GM19468 (cell line): Measurements from ENCODE around the gene S100A3.

Experiments
- ATAC-seq: cut with Tn5 transposase; IDR thresholded peaks from one replicate; pipeline ENCODE4 v1.9.1; 2021; ENCODE audit warnings: mild to moderate bottlenecking, moderate library complexity, moderate number of reproducible peaks; ENCODE audit not compliant: unreplicated experiment; ENCODE audit errors: extremely low read depth

S100A3 gene

DNA sequence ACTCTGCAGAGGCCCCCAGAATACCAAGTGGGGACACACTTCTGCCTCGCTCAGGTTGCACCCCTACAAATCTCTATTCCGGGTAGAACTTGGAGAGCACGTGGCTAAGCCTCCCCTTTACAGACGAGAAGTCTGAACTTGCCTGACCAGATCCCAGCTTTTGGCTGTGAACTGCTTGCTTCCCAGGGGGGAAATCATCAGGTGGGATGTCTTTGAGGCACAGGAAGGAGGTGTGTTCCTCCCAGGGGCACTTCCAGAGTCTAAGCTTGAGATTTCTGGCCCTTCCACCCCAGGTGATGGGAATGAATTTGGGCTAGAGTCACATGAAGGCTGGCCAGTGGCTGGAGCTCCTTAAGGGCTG, 1.3 kb upstream of the S100A3 start:
- ATAC-seq = no peak

DNA sequence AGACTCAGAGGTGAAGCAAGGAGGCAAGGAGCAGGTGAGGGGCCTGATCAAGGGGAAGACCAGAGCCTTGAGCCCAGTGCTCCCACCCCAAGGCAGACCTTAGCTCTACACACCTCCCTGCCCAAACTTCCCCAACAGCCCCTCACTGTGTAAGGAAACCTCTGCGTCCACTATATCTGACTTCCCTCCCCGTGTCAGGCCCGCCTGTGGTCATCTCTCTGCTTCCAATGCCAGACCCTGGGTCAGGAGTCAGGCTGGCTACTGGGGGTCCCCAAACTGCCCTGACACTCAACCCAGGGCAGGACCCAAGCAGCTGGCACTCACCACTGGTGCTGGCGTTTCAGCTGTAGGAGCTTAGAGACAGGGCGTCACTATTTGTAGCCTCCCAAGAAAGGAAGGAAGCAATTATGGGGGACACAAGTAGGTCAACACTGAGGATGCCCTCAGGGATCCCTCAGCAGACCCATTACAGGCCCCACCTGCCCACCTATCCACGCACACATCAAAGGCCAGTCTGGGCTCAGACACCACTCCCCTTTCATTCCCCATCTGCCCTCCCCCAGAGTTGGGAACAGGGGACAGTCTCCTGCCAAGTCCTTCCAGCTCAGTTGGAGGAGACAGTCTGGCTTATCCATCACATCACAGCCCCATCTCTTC, 811 bp upstream of the S100A3 start:
- ATAC-seq = no peak

DNA sequence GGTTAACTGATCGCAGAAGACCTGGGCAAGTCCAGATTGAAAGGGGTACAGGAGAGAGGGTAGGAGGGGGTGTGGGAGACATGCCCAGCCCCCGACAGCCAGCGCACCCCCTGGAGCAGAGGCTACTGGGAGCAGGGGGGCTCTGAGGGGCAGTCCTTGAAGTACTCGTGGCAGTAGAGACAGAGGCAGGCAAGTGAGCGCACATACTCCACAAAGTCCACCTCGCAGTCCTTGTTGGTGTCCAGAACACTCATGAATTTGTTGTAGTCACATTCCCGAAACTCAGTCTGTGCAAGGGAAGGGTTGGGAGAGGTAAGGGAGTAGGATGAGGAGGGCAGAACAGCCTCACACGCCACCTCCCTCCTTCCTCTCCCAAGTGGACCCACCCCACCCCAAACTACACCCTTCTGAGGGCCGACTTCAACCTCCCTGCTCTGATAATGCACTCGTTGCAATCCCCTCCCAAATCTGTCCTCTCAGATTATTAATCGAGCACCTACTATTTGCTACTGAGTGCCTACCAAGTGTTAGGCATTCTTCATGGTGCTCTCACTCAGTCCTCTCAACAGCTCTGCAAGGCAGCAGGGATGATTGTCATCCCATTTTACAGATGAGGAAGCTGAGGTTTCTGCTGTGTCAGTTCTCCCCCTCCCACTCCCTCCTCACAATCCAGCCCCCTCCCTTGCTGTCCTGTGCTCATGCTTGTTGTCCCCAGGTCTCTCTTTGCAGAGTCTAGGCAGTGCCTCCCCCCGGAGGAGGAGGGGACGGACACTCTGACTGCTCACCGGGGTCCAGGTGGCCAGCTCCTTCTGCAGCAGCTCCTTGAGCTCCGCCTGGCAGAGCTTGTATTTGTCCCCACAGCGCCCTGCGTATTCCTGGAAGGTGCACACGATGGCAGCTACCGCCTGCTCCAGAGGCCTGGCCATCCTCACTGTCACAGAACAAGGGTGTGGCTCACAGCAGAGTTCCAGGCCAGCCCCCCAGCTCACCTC, 1.2 kb downstream of the S100A3 start:
- no peak for ATAC-seq

DNA sequence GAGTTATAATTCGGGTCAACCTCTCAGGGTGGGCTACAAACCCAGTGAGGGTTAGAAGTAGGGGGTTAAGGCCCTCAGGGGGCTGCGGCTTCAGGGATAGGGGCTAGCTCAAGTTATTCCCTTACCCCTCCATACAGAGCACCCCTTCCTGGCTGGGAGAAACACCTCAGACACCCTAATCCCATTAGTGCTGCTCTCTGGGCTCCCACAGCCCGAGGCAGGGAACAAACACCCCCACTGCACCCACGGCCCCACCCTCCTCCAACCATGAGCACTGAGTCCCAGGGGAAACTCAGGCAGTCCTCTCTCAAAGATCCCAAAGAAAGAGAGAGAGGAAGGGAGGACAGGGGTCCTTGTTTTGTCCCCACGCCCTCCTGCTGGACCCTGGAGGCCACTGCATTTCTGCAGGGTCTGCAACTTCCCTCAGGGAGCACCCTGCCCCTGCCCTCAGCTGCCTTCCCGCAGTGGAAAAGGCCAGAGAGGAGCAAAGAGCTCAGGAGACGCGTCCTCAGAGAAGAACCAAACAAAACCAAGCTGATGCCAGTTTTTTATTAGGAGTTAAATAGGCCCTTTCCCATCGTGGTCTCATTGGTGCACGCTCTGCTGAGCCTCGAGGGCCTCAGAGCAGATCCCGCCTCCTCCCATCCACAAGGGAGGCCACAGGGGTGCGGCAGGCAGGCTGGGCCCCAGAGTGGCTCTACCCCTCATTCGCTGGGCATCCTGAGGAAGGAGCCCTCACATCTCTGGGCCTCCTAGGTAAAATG, 2.1 kb downstream of the S100A3 start:
- no peak for ATAC-seq

DNA sequence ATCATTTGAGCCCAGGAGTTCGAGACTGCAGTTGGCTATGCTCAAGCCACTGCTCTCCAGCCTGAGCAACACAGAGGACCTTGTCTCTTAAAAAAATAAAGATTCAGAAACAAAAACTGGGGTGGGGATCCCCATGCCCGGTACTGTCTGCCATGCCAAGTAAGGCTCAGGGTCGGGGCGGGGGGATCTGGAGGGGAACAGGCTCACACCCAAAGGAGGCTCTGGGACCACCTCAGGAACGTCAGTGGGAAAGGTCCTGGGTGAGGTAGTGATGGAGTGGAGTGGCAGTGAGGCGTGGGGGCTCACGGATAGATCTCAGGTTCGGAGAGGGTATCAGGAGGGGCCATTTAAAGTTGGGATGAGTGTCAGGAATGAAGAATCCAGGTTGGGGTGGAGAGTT, 2.7 kb downstream of the S100A3 start:
- ATAC-seq = no peak

DNA sequence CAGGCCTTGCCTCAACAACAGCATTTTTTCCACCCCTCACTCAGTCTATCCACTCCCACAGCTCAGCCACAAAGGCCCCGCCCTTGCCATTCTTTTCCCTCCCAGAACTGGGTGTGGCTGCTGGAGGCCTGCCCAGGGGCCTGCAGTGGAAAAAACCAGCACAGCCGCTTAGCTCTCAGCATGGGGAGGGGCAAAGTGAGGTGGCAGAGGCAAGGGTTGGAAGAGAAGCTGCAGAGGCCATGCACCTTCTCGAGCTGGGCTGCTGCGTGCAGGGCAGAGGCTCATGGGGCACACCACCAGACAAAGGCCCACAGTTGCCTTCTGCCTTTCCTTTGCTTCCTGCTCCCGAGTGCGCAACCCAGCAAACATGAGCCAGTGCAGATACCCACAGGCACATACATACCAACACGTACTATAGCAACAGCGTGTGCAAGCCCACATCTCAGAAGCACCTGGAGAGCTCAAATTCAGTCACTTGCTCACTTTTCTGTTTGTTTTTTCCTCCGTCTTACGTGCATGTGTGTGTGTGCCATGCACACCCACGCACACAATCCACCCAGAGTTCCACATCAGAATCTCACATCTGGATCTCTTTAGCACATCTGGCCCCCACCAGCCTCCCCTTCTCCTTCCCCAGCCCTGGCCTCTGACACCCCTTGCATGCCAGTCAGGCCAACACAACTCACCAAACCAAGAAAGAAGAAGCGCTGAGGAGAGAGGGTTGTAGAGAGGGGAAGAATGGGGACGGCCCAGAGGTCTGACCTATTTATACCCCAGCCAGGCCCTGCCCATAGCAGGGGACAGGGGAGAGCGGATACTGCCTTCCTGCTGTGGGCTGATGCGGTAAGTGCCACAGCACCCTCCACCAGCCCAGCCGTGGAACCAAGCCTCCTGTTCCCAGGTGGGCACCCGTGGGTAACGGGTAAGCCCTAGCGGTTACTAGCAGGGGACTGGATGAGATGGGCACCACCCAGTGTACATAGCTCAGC, 3.7 kb downstream of the S100A3 start, which contains the start of gene S100A4:
TSS of gene S100A4 (minus strand) at position 740 of the 989 bp plus-strand sequence. CDS start 1,012 bp downstream, outside the sequence.
- ATAC-seq = no peak

DNA sequence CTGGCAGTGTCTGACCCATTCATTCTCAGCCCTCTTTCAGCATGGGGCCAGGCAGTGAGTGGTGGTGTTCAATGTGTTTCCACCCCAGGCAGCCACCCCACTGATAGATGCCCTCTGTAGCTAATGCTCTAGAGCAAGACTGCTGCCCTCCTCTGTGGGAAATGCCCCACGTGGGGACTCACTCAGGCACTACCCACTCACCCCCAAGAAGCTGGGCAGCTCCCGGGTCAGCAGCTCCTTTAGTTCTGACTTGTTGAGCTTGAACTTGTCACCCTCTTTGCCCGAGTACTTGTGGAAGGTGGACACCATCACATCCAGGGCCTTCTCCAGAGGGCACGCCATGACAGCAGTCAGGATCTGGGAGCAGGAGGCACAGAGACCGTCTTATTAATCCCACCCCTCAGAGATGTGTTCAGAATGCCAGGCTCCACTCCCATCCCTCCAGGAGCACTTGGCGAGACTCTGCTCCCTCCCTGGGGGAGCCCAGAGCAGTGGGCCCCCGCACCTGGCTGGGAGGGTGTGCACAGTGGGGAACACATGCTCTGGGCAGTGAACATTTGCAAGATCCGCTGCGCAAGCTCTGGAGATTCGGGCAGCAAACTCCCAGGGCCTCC, 4.5 kb downstream of the S100A3 start:
- ATAC-seq = no peak

DNA sequence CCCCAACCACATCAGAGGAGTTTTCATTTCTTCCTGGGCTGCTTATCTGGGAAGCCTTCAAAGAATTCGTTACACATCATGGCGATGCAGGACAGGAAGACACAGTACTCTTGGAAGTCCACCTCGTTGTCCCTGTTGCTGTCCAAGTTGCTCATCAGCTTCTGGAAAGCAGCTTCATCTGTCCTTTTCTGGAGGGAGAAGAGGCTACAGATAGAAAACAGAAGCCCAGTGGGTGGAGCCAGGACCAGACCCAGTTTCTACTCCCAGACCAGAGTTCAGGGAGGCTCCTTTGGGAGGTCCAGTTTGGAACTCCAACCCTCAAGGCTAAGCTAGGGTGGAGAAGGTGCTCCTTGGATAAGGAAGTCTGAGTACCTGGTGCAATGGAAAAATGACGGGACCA, 5.3 kb downstream of the S100A3 start:
- no peak for ATAC-seq

DNA sequence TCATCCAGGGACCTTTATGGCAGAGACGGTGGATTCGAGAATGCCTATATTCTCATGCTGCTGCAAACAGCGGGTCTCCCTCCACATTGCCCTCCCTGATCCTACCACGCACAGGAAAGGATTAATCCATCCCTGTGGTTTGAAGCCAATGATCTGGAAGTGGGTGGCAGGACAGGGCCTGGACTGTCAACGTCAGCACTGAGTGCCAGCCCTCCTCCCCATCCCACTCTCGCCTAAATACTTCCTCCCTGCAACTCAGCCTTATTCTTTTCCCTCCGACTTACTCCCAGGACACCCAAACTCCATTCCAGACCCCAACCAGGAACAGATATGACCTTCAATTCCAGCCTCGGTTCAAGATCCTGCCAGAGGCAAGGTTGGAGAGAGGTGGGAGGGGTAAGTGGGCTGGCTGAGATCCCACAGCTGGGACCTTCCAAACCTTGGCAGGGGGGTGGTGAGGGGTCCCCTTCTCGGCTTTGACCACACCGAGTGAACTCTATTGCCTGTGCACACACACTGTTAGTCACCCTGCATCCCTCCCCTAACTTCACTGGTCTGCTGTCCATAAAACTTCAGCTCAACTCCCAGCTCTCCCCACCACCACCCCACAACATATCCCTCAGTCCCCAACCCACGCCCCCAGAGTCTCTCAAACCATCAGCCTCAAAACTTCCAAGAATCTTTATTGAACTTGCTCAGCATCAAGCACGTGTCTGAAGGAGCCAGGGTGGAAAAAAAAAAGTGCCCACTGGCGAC, 5.9 kb downstream of the S100A3 start:
- no peak for ATAC-seq

DNA sequence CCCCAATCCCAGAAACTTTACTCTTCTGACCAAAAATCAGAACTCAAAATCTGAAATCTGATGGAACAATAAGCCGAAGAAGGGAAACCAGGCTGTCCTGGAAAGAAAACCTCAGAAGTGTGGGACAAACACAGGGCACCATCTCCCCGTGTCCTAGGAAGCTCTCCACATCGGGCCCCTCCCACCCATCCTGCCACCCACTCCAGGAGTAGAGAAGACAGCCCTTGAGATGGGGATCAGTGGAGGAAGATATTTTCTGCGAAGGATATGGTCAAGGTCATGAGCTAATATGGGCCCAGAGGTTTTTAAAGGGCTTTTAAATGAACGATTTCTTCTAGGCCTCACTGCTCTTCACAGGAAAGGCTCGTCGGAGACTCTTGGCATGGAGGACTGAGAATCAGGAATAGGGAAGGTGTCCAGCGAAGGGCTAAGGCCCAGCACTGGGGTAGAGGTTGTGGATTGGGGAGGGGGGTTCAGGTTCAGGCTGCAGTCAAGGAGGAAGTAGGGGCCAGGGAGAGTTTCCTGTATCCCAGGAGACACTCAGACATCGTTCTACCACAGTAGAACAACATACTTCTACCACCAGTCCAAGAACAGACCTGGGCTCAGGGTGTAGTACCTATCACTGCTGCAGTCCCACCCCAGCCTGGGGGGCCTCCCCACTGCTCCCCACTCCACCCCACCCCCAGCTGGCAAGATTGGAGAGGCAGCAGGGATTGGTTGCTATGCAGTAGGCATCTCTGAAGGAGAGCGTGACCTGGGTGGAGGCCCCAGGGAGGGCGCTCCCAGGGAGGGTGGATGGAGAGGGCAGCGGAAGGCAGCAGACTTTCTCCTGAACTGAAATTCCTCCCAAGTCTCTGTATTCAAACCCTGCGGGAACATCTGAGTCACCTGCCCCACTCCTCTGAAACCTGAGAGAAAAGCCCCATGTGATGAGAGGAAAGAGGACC, 7.1 kb downstream of the S100A3 start:
- no peak for ATAC-seq

DNA sequence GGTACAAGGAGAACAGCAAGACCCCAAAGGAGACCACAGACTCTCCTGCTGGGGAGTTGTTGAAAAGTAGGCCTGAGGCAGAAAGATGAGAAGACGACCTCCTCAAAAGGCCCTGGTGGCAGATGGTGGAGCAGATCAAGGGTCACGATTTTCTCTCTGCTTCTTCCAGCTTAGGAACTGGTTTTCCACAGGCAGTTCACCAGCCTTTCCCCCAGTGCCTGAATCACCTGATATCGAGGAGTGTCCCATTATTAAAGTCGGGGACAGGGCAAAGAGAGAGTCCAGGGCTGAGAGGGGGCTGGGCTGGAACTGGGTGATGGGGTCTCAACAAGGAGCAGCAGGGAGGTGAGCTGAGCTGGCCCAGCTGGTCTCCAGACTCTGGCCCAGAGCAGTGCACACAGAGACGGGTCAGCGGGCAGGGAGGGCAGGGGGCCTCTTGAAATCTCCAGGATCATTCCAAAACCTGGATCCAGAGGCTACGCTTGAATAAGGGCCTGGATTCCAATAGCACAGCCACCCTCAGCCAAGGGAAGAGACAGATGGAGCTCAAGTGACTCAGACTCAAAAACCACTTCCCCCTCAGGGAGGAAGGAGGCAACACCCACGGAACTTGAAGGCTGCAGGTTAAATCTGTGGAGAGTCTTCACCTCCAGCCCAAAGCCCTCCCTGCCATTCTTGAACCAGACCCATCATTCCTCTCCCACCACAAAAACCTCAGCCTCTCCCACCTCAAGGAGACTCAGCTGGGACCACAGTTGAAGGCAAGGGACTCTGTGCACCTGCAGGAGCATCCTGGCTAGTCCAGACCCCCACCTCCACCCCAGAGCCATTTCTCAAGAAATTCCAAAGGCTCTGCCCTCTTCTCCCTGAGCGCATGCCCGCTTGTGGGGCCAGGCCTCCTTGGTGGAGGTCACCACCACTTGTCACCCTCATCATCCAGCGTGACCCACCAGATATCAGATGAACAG, 8.4 kb downstream of the S100A3 start, which contains the start of gene S100A5:
TSS of gene S100A5 (minus strand) at position 541 of the 968 bp plus-strand sequence. CDS start 743 bp downstream, outside the sequence.
- no peak for ATAC-seq

DNA sequence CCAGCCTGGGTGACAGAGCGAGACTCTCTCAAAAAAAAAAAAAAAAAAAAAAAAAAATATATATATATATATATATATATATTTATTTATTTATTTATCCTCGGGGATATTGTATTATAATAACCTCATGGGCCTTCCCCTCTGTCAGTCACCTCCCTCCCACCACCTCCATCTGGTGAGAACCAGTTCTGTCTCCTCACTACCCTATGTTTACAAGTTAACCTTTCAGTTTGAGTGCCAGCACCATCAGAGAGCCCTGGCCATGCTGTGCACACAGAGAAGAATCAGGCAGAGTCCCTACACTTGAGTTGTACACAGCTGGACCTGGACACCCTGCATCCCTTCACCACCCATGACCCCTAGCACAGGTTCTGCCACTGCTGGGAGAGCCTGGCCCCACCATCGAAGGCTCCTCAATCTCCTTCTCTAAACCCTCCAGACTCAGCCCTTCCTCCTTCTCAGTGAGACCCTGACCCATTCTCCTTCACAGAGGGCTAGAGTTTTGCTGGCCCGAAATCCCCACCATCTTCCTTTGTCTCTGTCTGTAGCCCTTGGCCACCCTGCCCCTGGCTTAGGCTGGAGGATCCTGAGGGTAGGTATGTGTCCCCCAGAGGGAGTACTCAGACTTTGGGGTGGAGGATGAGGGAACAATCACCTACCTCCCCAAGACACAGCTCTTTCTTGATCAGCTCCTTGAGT, 9.5 kb downstream of the S100A3 start:
- no peak for ATAC-seq

DNA sequence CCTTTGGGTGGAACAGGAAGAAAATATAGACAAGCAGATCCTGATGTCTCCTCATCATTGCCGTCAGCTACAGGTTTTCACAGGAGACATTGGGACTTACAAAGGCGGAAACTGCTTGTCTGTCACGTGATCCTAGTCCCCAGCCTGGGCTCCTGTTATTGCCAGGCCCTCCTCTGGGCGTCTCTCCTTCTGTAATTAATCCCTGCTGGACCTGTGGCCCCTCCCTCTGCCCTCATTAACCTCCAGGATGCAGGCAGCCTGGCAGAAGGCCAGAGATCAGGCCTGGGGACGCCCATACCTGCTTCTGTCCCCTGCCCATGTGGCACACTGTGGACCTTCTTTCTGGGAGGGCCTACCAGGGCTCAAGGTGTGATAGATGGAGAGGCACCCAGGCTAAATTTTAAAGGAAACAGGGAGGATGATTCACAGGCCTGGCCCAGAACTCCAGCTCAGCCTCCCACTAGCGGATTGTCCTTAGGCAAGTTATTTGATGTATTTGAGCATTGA, 10.7 kb downstream of the S100A3 start:
- no peak for ATAC-seq

DNA sequence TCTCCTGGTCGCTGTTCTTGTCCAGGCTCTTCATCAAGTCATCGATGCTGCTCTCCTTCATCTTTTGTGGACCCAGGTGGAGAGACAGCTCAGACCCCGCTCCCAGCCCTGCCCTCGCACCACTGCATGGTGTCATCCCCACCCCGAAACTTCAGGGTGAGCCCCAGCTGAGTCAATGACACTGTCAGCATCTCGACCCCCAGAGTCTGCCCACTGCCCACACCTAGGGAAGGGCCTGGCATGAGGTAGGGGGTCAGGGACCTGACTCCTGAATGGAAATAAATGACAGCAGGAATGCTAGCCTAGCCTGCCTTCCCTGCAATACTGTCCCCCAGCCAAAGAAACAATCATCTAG, 11.7 kb downstream of the S100A3 start:
- ATAC-seq = no peak

DNA sequence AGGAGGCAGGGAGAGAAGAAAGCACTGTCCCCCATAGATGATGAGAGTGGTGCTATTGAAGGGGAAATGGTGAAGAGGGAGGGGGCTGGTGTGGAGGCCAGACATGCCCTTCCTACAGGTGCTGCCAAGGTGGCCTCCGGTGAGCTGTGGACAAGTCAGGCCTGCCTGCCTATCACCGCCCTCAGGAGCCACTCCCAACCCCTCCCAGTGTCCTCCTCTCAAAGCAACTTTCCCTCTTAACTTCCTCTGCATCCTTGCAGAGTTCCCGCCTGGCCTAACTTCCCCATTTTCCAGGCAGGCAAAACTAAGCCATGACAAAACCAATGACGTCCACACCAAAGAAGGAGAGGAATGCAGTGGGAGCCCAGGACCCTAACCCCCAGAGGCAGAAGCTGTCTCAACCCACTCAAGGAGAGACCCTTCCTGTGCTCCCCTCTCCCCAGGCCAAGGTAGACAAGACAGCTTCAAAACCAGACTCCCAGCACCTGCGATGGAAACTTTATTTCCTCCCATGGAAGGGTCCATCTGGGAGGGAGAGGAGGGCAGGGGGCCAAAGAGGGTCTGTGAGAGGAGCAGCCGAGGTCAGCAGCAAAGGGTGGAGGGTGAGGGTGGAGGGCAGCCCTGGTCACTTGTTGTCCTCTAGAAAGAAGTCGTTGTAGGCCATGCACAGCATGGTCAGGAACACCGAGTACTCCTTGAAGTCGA, 12.2 kb downstream of the S100A3 start:
- no peak for ATAC-seq
